Activated T-cell treated with anti-CD3 and anti-CD28 coated beads, Interleukin-2, amount 50 U/mL, for 4 hours (primary cell): ENCODE data around the gene VPREB3. TPM values are rescaled to one million over a fixed set of nuclear protein-coding genes. Genes with fewer than 3 reads are reported as not detected.
A peak's percentile ranks its signal among the peaks of the same experiment; 100 is the strongest.

ENCODE experiments used
- ATAC-seq, 2 donors: fragments of 200-7000 bp; cut with Tn5 transposase; one replicate each; pipeline ENCODE4 v1.10.0; 2021
- DNase-seq: peaks from one replicate; pipeline ENCODE4 v3.0.0-alpha.2; 2020
- H3K27me3 Mint-ChIP-seq: one replicate; pipeline ENCODE4 v1.8.0; 2021; ENCODE audit warnings: low read depth, mixed read lengths
- H3K36me3 Mint-ChIP-seq: one replicate; pipeline ENCODE4 v1.8.0; 2022; ENCODE audit warnings: mixed read lengths; ENCODE audit not compliant: insufficient read depth
- H3K4me1 Mint-ChIP-seq: one replicate; pipeline ENCODE4 v1.8.0; 2021; ENCODE audit warnings: low read depth, mixed read lengths
- H3K4me3 Mint-ChIP-seq: one replicate; pipeline ENCODE4 v1.8.0; 2021; ENCODE audit warnings: mild to moderate bottlenecking, moderate library complexity, mixed read lengths
- H3K9me3 Mint-ChIP-seq: one replicate; pipeline ENCODE4 v1.8.0; 2021; ENCODE audit warnings: mixed read lengths
- total RNA-seq, 3 donors: library from RNA; stranded (reverse); gene quantifications; one replicate each; pipeline ENCODE4 v1.2.1, GENCODE V29; 2021

Gene VPREB3, protein sequence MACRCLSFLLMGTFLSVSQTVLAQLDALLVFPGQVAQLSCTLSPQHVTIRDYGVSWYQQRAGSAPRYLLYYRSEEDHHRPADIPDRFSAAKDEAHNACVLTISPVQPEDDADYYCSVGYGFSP
- not detected for total RNA-seq

DNA sequence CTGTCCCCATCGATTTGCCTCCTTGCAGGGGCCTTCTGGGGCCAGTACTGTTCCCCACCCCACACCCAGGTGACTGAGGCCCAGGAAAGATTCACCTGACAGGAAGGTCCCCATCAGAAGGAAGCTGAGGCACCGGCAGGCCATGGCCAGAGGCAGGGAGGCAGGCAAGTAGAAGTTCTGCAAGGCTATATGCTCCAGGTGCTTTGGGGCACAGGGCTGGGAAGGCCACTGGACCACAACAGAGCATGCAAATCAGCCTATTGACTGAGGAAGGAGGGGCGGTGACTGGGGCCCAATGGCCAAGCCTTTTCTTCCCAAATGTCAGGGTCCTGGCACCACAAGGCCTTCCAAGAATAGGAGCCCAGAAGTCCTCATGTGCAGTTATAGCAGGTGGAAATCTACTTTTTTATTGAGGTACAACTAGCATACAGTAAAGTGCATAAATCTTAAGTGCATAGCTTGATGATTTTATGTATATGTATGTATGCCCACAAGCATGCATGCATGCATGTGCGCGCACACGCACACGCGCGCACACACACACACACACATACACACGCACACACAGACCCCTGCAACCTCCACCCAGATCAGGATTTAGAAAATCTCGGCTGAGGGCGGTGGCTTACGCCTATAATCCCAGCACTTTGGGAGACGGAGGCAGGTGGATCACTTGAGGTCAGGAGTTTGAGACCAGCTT lies at the start of gene VPREB3:
Gene VPREB3 (minus strand): TSS at position 206 of the 700 bp plus-strand sequence. CDS start 62 bp downstream, at position 144.
- Mint-ChIP-seq H3K4me1 (peaks cover 13% of the 10 kb centered on the region), H3K4me3 (no peak within 1 kb of the TSS), H3K27me3 (no peaks in the 10 kb centered on the region), H3K36me3 (no peaks in the 10 kb centered on the region), H3K9me3 (no peaks in the 10 kb centered on the region)
- DNase-seq (no peak), ATAC-seq (no peak)

DNA sequence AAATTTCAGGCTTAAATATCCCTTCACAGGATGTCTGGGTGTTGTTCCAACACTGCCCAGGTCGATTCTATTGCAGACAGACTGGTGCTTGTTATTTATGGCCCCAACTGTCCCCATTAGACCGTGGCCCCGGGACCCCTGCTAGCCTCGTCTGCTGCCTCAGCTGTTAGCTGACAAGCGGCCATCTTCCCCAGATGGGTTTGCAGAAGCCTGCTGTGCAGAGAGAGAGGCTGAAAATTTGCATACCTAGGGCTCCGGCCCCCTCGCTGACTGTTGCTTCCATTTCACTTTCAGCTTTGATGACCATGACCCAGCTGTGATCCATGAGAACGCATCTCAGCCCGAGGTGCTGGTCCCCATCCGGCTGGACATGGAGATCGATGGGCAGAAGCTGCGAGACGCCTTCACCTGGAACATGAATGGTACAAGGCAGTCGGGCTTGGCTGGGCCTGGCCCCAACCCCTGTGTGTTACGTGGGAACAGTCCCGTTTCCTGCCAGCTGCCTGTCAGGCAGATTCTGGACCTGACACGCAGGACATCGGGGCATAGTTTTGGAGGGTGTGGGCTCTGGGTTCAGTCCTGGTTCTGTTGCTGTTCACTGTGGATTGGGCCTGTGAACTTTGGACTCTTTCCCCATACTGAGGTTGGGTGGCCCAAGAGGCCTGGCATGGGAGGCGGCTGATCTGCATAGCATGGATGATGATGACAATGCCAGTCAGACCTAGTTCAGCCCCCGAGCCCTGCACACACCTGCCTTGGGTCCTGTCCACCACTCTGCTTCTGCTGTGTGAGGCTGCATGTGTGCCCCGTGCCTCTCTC lies 49.0 kb upstream of the VPREB3 start:
- Mint-ChIP-seq H3K9me3 (no peaks in the 10 kb centered on the region), H3K4me3 (no peak overlapping the region), H3K4me1 (peaks cover 1% of the 10 kb centered on the region), H3K27me3 (no peaks in the 10 kb centered on the region), H3K36me3 (peaks cover 41% of the 10 kb centered on the region)
- ATAC-seq: no peak
- DNase-seq: no peak

DNA sequence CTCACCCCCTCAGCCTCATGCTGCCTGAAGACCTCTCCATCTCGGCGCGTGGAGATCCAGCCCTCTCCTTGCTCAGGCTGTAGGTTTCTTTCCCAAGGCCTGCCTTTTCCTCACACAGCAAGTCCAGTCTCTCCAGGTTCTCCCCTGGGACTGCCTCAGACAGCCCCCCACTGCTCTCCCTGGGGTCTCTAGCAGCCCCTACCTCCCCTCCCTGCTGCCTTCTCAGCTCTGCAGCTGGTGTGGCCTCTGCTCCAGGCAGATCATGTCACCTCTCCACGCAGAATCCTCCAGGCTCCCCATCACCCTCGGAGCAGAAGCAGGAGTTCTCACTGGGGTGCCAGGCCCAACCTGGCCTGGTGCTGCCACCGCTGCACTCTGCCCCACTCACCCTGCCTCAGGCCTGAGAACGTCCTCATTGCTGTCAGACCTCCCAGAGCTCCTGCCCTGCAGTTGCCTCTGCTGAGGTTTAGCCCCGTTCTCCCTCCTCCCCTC lies 47.7 kb upstream of the VPREB3 start:
- no peak for DNase-seq
- Mint-ChIP-seq H3K27me3 (no peaks in the 10 kb centered on the region), H3K4me3 (no peak overlapping the region), H3K9me3 (no peaks in the 10 kb centered on the region), H3K4me1 (peaks cover 1% of the 10 kb centered on the region), H3K36me3 (peaks cover 34% of the 10 kb centered on the region)
- no peak for ATAC-seq

DNA sequence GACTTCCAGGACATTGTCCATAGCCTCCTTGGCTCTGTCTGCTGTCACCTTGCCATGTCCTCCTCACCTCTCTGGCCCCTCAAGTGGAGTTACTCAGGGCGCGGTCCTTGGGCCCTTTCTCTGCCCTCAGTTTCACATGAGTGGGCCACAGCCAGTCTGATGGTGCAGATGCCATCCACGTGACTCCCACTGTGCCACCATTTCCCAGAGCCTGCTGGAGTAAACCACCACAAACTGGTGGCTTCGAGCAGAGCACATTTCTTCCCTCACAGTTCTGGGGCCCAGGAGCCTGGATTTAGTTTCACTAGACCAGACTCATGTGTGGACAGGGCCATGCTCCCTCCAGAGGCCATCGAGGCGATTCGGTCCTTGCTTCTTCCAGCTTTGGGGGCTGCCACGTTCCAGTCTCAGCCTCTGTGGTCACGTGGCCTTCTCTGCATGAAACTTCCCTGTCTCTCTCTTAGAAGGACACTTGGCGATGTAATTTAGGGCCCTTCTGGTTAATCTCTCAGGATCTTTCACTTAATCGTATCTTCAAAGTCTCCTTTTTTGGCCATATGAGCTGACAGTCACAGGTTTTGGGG lies 47.1 kb upstream of the VPREB3 start:
- H3K36me3 Mint-ChIP-seq: peaks cover 34% of the 10 kb centered on the region
- H3K4me3 Mint-ChIP-seq: no peak overlapping the region
- no peak for DNase-seq
- H3K4me1 Mint-ChIP-seq: peaks cover 1% of the 10 kb centered on the region
- no peaks in the 10 kb centered on the region for H3K9me3 Mint-ChIP-seq
- ATAC-seq: no peak
- no peaks in the 10 kb centered on the region for H3K27me3 Mint-ChIP-seq

DNA sequence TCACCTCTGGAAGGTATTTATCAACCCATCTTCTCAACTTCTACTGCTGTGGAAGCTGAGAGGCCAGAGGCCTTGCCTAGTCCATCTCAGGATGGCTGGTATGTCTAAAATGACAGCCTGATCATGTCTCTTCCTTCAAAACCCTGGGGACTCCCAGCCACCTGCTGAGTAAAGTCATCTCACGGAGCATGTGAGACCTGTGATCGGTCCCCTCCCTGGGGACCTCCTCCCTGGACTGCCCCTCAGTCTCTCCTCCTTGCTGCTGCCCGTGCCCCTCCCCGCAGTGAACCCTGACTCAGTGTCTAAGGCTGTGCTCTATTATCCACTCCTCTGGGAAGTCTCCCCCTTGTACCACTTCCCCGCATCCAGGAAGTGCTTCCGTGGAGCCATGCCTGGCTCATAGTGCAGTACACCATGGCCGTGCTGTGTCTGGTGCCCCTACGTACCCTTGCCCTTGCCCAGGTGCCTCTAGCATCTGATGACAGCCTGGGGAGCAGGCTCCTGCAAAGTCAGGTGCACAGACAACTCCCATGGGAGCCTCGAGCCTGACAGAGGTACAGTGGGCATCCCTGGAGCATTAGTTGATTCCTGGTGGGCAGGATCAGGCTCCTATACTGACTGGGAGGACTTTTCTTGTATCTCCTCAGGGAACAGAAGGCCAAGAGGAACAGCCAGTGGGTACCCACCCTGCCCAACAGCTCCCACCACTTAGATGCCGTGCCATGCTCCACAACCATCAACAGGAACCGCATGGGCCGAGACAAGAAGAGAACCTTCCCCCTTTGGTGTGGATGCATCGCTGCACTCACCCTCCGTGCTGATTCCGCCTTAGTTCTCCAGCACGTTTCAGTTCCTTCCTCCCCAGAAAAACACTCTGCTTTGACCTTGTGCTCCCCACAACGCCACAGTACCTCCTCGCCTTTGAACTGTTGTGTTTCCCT lies 46.3 kb upstream of the VPREB3 start:
- H3K27me3 Mint-ChIP-seq: no peaks in the 10 kb centered on the region
- ATAC-seq (no peak), DNase-seq (no peak)
- H3K4me3 Mint-ChIP-seq: no peak overlapping the region
- peaks cover 1% of the 10 kb centered on the region for H3K4me1 Mint-ChIP-seq
- H3K36me3 Mint-ChIP-seq: peaks cover 32% of the 10 kb centered on the region
- H3K9me3 Mint-ChIP-seq: no peaks in the 10 kb centered on the region

DNA sequence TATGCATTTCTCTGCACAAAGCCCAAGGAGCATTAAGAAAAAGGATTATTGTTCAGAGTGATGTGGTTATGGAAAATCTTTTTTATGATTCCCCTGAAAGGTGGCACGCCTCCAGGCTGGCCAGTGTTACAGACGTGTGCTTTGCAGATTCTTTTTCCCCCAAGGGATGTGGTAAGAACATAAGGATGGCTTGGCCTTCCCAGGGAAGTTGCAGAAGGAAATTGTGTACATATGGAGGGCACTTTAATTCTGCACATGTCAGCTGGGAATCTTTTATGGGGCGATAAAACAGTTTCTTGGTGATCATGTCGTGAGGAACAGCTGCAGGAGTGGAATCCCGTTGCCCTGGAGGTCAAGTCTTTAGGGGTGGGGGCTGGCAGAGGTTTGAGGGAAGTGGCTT lies 42.2 kb upstream of the VPREB3 start:
- Mint-ChIP-seq H3K4me3 (no peak overlapping the region), H3K9me3 (no peaks in the 10 kb centered on the region), H3K27me3 (no peaks in the 10 kb centered on the region), H3K4me1 (peaks cover 11% of the 10 kb centered on the region), H3K36me3 (peaks cover 29% of the 10 kb centered on the region)
- ATAC-seq (no peak), DNase-seq (no peak)

DNA sequence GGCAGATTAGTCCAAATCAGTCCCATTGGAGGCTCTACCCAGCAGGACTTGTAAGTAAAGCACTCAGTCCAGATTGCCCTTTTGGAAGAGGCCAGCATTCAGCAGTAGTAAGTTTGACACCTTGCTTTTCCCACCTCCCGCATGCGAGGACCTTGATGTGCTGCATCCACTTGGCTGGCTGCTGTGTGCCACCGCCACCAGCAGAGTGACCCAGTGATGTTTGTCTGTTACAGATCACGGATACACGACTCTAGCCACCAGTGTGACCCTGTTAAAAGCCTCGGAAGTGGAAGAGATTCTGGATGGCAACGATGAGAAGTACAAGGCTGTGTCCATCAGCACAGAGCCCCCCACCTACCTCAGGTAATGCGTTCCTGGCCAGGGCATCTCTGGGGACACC lies 39.1 kb upstream of the VPREB3 start:
- Mint-ChIP-seq H3K4me1 (peaks cover 19% of the 10 kb centered on the region), H3K36me3 (peaks cover 25% of the 10 kb centered on the region), H3K9me3 (no peaks in the 10 kb centered on the region), H3K4me3 (no peak overlapping the region), H3K27me3 (no peaks in the 10 kb centered on the region)
- no peak for DNase-seq
- no peak for ATAC-seq

DNA sequence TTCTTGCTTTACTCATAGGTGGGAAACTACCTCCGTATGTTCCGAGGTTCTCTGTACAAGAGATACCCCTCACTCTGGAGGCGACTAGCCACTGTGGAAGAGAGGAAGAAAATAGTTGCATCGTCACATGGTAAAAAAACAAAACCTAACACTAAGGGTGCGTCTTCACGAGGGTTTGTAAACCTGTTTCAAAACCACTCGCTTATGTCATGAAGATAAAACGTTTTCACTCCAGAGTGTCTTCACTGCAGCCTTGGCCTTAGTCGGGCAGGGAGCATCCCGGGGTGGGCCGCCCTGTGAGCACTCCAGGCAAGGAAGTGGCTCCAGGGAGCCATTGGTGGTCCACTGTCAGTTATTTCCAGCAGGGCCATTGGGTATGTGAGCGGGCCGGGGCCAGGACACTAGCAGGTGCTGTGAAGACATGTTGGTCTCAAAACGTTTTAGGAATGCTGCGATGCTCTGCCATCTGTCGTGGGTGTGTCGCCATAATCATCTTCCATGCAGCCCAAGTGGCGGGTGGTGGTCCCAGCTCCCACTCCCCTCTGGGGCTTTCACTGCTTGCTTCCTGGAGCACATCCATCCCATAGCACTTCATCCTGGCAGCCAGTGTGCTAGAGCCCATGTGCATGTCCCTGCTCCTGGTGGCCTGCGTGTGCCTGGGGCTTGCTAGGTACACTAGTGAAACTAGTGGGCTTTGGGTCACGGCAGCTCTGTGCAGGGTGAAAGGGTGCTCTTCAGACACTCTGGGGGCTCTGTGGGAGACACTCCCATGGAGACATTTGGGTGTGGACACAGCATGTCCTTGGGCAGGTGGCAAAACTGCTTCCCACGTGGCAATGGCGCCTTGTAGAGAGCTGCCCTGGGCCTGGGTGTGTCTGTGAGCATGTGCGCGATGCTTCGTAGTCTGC lies 37.8 kb upstream of the VPREB3 start:
- no peak for DNase-seq
- Mint-ChIP-seq H3K4me3 (no peak overlapping the region), H3K36me3 (peaks cover 25% of the 10 kb centered on the region), H3K4me1 (peaks cover 27% of the 10 kb centered on the region), H3K27me3 (no peaks in the 10 kb centered on the region), H3K9me3 (no peaks in the 10 kb centered on the region)
- ATAC-seq: no peak

DNA sequence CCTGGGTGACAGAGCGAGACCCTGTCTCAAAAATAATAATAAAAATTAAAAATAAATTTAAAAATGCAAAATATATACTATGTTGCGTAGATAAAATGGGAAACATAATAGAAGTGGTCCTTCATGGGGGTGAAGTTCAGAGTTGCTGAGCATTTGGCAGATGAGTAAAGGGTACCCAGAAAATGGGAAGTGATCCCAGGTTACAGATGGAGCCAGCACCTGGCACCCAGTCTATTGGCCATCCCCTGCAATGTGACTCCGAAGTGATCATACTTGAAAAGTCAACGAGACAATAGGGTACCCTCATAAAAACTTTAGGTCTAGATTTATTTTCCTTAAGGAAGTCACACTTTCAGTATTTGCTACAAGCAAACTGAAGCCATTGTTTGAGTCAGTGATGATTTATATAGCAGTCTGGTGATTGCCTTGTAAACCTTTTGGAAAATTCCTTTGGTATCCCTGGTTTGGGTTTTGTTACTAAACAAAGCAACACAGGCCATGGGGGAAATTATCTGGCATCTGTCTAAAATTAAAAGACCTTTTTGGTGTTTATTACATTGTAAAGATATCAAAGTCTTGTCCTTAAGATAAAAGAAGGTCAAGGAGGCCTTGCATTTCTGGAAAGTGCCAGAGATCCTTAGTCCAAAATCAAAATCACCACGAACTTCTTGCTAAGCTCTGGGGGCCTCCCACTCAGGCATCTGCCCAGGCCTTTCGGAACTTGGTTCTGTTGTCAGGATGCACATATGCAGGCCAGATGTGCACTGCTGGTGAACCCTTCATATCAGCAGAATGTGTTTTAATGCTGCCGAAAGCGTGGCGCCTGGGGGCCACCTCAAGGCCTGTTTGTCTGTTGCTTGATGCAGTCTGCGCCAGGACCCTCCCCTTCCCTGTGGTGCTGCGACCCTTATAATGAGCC lies 36.9 kb upstream of the VPREB3 start:
- no peak for DNase-seq
- Mint-ChIP-seq H3K4me1 (peaks cover 33% of the 10 kb centered on the region), H3K27me3 (no peaks in the 10 kb centered on the region), H3K9me3 (no peaks in the 10 kb centered on the region), H3K36me3 (peaks cover 19% of the 10 kb centered on the region), H3K4me3 (no peak overlapping the region)
- ATAC-seq: no peak

DNA sequence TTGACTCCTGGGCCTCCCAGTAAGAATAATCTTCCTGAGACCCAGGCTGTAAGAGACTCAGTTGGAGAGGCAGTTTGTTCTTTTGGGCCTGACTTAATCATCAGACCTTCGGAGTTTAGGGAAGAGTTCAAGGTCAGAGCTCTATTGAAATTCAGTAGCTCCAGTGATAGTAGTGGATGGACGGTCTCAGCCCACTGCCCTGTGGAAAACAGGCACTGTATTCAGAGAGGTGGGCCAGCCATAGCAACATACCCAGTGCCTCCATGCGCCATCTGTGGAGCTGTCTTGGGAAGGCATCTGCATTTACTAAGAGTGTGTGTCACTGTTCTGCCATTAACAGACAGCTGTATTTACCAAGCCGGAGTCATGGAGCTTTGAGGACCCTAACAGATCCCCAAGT lies 35.4 kb upstream of the VPREB3 start:
- peaks cover 18% of the 10 kb centered on the region for H3K36me3 Mint-ChIP-seq
- no peak overlapping the region for H3K4me3 Mint-ChIP-seq
- no peak for ATAC-seq
- H3K9me3 Mint-ChIP-seq: no peaks in the 10 kb centered on the region
- peaks cover 35% of the 10 kb centered on the region for H3K4me1 Mint-ChIP-seq
- no peak for DNase-seq
- no peaks in the 10 kb centered on the region for H3K27me3 Mint-ChIP-seq

DNA sequence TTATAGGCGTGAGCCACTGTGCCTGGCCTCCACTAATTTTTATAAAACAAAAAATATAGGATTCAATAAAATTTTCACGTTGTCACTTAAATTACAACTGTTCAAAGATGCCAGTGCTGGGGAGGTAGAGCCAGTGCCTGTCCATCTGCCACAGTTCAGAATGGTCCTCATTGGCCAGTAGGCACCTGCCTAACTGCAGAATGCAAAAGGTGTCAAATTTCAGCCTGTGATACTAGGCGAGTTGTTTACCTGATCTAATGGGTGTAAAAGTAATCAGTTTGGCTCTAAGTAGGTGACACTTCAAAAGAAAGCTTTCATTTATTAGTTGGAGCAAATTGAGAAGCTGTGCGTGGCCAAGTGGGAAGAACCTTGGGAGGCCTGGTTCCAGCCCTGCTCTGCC lies 34.9 kb upstream of the VPREB3 start:
- ATAC-seq (no peak), DNase-seq (no peak)
- peaks cover 40% of the 10 kb centered on the region for H3K4me1 Mint-ChIP-seq
- peaks cover 18% of the 10 kb centered on the region for H3K36me3 Mint-ChIP-seq
- no peaks in the 10 kb centered on the region for H3K27me3 Mint-ChIP-seq
- no peaks in the 10 kb centered on the region for H3K9me3 Mint-ChIP-seq
- H3K4me3 Mint-ChIP-seq: no peak overlapping the region

DNA sequence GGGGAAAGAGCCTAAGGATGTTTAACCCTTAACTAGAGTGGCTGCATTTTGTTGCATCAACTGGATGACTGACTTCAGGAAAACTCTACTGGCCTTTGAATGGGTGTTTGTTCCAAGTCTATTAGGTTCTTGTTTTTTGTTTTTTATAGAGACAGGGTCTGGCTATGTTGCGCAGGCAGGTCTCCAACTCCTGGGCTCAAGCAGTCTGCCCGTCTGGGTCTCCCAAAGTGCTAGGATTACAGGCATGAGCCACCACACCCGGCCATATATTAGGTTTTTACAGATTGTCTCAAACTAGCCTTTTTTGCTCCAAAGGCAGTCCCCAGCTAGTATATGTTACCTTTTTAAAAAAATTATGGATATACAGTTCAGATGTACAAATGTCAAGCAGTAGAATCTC lies 33.7 kb upstream of the VPREB3 start:
- no peaks in the 10 kb centered on the region for H3K9me3 Mint-ChIP-seq
- peak overlapping the region; percentile 88 for H3K4me3 Mint-ChIP-seq
- H3K36me3 Mint-ChIP-seq: peaks cover 13% of the 10 kb centered on the region
- DNase-seq (no peak), ATAC-seq (no peak)
- no peaks in the 10 kb centered on the region for H3K27me3 Mint-ChIP-seq
- H3K4me1 Mint-ChIP-seq: peaks cover 40% of the 10 kb centered on the region
